ENCODE results near the gene PRM2.

PRM2 gene

DNA sequence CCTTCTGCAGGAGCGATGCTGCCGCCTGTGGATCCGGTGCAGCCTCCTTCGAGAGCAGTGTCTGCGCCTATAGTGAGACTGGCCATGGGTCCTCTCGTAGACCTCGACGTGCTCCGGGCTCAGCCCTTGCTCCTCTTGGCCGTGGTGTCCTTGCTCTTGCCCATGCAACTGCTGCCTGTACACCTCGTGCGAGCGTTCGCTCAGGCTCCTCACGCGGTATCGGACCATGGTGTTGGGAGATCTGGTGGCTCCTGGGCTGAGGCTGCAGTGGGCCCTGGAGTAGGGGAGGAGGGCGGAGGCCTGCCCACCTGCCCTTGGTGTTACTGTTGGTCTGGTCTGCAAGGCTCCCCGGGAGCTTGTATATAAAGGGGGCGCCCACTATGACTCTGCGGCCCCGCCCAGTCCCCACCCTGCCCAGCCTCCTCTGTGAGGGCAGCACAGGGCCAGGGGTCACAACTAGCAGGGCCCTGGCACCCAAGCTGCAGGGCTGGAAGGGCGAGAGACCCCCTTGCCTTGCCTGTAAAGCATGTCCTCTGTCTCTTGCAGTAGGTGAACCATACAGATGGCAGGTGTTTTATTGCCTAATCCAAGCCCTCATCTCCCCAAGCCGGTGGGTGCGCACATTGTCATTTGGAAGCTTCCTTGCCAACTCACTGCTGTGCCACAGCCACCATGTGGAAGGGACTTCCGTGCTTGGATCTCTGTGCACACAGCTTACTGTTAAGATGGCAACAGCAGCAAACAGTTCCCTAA lies at the start of gene PRM2:
PRM2 (minus strand) TSS at position 338 of the 753 bp plus-strand sequence; CDS start at position 228, 110 bp downstream.
- no peak for DNase-seq (ENCODE audit: low read depth in 2 of 2)

GRCh38 chr16:11325404-11326083 lies 49.3 kb upstream of the PRM2 start:
- DNase-seq (ENCODE audit: low read depth in 2 of 2), result no peak

- no peak for DNase-seq (ENCODE audit: low read depth in 2 of 2)
Measured at GRCh38 chr16:11323551-11324336, 47.5 kb upstream of the PRM2 start.

DNA sequence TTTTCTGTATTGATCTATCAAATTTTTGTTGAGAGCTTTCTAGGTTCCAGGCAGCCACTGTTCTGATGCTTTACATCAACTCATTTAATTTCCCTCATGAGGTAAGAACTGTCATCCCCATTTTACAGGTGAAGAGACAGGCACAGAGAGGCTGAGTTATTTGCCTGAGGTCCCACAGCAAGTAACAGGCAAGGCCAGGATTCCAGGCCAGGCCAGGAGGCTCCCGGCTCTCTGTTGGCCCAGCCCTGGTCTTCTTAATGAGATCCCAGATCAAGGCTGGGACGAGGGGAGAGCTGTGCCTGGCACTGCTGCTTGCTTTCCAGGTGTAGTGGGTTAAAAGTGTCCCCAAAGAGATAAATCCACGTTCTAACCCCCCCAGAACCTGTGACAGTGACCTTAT lies 46.5 kb upstream of the PRM2 start:
- DNase-seq (ENCODE audit: low read depth in 2 of 2), result no peak

GRCh38 chr16:11321662-11322061 lies 45.4 kb upstream of the PRM2 start:
- no peak for DNase-seq (ENCODE audit: low read depth in 2 of 2)

GRCh38 chr16:11320170-11320569 lies 43.9 kb upstream of the PRM2 start:
- DNase-seq (ENCODE audit: low read depth in 2 of 2), result no peak

GRCh38 chr16:11319529-11320146 lies 43.4 kb upstream of the PRM2 start:
- DNase-seq (ENCODE audit: low read depth in 2 of 2), result no peak

DNA sequence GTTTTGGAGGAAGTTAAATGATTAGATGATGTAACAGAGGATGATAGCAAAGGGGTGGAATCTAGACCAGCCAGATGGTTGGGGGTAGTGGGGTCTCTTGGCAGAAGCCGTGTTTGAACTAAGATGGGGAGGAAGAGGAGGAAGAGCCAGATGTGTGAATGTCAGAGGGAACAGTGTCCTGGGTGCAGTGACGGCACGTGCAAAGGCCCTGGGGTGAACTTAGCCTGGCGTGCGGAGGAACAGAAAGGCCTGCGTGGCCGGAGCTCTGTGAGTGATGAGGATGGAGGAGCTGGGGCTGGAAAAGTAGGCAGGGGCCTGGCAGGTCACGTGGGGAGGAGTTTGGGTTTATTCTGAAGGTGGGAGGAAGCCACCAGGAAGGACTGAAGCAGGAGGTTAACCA lies 42.5 kb upstream of the PRM2 start:
- DNase-seq (ENCODE audit: low read depth in 2 of 2), result no peak

GRCh38 chr16:11316331-11317015 lies 40.2 kb upstream of the PRM2 start:
- DNase-seq (ENCODE audit: low read depth in 2 of 2), result no peak

GRCh38 chr16:11315510-11315909 lies 39.2 kb upstream of the PRM2 start:
- DNase-seq (ENCODE audit: low read depth in 2 of 2), result no peak

DNA sequence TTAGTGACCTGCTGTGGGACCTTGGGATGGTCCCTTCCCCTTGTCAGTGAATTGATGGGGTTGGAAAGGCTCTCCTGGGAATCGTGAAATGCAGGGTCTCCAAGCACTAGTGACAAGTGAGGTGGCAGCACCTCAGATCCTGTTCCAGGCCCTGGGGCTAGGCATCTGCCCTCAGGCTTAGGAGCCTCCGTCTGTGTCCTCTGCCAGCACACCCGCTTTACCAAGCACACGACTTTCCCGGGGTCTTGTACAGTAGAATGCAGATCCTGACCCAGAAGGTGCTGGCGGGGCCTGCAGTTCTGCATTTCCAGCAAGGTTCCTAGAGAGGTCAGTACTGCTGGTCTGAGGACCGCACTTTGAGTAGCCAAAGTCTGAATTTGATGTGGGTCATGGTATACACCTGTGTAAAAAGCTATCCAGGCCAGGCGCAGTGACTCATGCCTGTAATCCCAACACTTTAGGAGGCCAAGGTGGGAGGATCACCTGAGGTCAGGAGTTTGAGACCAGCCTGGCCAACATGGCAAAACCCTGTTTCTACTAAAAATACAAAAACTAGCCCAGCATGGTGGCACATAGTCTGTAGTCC lies 38.1 kb upstream of the PRM2 start:
- DNase-seq (ENCODE audit: low read depth in 2 of 2), result no peak

DNA sequence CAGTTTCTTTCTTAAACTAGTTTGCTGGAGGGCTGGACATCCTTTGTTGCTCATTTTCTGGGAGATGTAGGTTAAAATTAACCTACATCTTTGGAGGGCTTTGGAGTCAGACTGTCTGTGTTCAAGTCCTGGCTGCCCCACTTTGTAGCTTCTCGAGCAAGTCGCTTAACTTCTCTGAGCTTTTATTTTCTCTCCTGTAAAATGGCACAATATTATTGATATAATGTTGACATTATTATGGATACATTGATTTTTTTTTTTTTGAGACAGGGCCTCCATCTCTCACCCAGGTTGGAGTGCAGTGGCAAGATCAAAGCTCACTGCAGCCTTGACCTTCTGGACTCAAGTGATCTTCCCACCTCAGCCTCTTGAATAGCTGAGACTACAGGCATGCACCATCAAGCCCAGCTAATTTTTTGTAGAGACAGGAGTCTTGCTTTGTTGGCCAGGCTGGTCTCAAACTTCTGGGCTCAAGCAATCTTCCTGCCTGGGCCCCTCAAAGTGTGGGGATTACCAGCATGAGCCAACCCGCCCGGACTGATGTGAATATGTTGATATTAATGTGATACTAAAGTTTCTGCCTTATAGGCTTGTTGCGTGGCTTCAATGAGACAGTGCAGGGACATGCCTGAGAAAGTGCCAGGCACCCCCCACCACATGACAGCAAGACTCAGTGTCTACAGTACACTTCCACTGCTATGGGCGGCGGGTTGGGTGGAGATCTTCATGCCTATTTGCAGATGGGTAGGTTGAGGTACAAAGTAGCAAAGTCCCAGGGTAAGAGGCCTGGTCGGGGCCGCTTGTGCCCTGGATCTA lies 37.4 kb upstream of the PRM2 start:
- DNase-seq (ENCODE audit: low read depth in 2 of 2), result no peak

DNA sequence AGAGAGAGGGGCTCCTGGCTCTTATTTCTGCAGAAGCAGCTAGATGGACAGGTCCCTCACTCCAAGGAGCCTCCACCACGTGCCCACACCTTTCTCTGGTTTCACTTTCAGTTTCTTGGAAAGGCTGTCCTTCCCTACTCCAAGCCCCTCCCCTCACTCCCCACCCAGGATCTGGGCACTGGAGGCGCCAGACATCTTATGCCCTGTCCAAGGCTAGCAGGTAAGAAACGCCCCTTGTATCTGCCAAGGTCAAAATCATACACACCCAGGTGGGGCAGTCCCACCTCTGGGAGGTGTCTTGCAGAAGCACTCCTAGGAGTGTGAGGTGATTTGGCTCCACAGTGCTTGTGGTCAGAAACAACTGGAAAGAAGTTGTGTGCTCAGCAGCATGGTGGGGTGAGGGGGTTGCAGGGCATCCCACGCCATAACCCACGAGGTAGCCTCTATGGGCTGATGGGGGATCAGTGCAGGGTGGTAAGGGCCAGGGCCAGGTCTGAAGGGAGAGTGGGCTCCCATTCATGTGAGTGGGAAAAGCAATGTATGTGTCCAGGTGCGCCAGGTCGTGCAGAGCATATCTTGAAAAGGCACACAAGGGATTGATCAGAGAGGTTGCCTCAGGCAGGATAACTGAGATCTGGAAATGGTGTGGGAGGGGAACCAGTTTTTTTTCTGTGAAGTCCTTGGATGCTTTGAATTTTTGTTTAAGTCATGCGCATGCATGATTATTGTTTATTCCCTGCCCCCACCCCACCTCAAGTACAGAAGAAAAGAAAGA lies 36.6 kb upstream of the PRM2 start:
- no peak for DNase-seq (ENCODE audit: low read depth in 2 of 2)

- no peak for DNase-seq (ENCODE audit: low read depth in 2 of 2)
Measured at GRCh38 chr16:11310997-11311561, 34.8 kb upstream of the PRM2 start.

DNA sequence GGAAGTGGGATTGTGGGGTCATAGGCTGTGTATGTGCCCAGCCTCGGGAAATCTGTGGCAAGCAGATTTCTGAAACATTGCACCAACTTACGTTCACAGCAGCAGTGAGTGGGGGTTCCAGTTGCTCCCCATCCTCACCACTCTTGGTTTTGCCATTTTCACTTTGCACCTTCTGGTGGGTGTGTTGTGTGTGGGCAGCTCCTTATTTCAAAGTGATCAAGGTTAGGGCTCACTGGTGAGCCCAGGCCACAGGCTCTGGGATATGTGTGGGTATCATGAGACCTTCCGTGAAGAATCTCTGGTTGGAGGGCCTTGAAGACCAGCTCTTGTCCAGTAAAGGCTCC lies 34.3 kb upstream of the PRM2 start:
- DNase-seq (ENCODE audit: low read depth in 2 of 2), result no peak

GRCh38 chr16:11309895-11310633 lies 33.8 kb upstream of the PRM2 start:
- no peak for DNase-seq (ENCODE audit: low read depth in 2 of 2)

- DNase-seq (ENCODE audit: low read depth in 2 of 2), result no peak
Measured at GRCh38 chr16:11308493-11309283, 32.4 kb upstream of the PRM2 start.
